Neural progenitor cell (in vitro differentiated cells): ENCODE measurements around the gene BTBD16. TPM values are rescaled to one million over a fixed set of nuclear protein-coding genes. Genes with fewer than 3 reads are reported as not detected.

Experiments used
- DNase-seq: peaks from one replicate; pipeline ENCODE4 v3.0.0-alpha.2; 2016; ENCODE audit warnings: low spot score
- H2AFZ ChIP-seq: fragments of 200-600 bp; sonication (generic); replicated peaks from 2 replicates; pipeline ENCODE4 v1.6.1; 2016; ENCODE audit warnings: antibody characterized with exemption
- H3F3A ChIP-seq: fragments of 200-600 bp; sonication (generic); 2 replicates; pipeline ENCODE4 v1.6.1; 2016; ENCODE audit warnings: antibody characterized with exemption, low read depth
- H3K27ac ChIP-seq: fragments of 200-600 bp; sonication (generic); 2 replicates; pipeline ENCODE4 v1.5.1; 2016; ENCODE audit warnings: mild to moderate bottlenecking
- H3K27me3 ChIP-seq: fragments of 200-600 bp; sonication (generic); 2 replicates; pipeline ENCODE4 v1.6.1; 2016; ENCODE audit warnings: mild to moderate bottlenecking, moderate library complexity
- H3K36me3 ChIP-seq: fragments of 200-600 bp; sonication (generic); 2 replicates; pipeline ENCODE4 v1.5.1; 2016
- H3K4me1 ChIP-seq: fragments of 200-600 bp; sonication (generic); 2 replicates; pipeline ENCODE4 v1.6.1; 2016; ENCODE audit warnings: mixed run types
- H3K4me2 ChIP-seq: fragments of 200-600 bp; sonication (generic); 2 replicates; pipeline ENCODE4 v1.6.1; 2016
- H3K4me3 ChIP-seq: fragments of 200-600 bp; sonication (generic); 2 replicates; pipeline ENCODE4 v1.5.1; 2016
- H3K79me2 ChIP-seq: fragments of 200-600 bp; sonication (generic); 2 replicates; pipeline ENCODE4 v1.6.1; 2016; ENCODE audit warnings: low read depth
- H3K9ac ChIP-seq: fragments of 200-600 bp; sonication (generic); 2 replicates; pipeline ENCODE4 v1.6.1; 2016
- H3K9me3 ChIP-seq: fragments of 200-600 bp; sonication (generic); 2 replicates; pipeline ENCODE4 v1.5.1; 2016; ENCODE audit warnings: low read depth
- H4K20me1 ChIP-seq: fragments of 200-600 bp; sonication (generic); 2 replicates; pipeline ENCODE4 v1.6.1; 2016; ENCODE audit warnings: low read depth
- H3K27ac Mint-ChIP-seq: 3 replicates; pipeline ENCODE4 v1.8.0; 2021; ENCODE audit warnings: mixed read lengths
- H3K27me3 Mint-ChIP-seq: 2 replicates; pipeline ENCODE4 v1.8.0; 2022; ENCODE audit warnings: low read depth, mild to moderate bottlenecking, inconsistent platforms, moderate library complexity, mixed read lengths; ENCODE audit not compliant: insufficient read depth
- H3K36me3 Mint-ChIP-seq: 3 replicates; pipeline ENCODE4 v1.8.0; 2021; ENCODE audit warnings: mixed read lengths
- H3K4me1 Mint-ChIP-seq: 3 replicates; pipeline ENCODE4 v1.8.0; 2021; ENCODE audit warnings: mixed read lengths
- H3K4me3 Mint-ChIP-seq: 3 replicates; pipeline ENCODE4 v1.8.0; 2021; ENCODE audit warnings: mild to moderate bottlenecking, moderate library complexity, mixed read lengths
- H3K9me3 Mint-ChIP-seq: 3 replicates; pipeline ENCODE4 v1.8.0; 2020; ENCODE audit warnings: mixed read lengths
- EZH2 ChIP-seq: fragments of 200-600 bp; sonication (generic); IDR thresholded peaks from 2 replicates; pipeline ENCODE4 v1.6.1; 2017; ENCODE audit warnings: antibody characterized with exemption, mild to moderate bottlenecking, moderate library complexity
- EZH2phosphoT487 ChIP-seq: fragments of 200-600 bp; sonication (generic); IDR thresholded peaks from 2 replicates; pipeline ENCODE4 v1.6.1; 2017; ENCODE audit warnings: antibody characterized with exemption
- total RNA-seq: library from RNA; depleted of rRNA; stranded (reverse); fragments of >200 nt; gene quantifications from 2 replicates; pipeline ENCODE4 v1.2.3, GENCODE V29; 2015; ENCODE audit warnings: low replicate concordance
- TF ChIP-seq, protein P1 (sequence below): fragments of 200-600 bp; sonication (generic); IDR thresholded peaks from 2 replicates; pipeline ENCODE4 v1.5.1; 2017; ENCODE audit warnings: antibody characterized with exemption, mild to moderate bottlenecking

Gene BTBD16
- total RNA-seq, 1 donor from 2014 or later = not detected

DNA sequence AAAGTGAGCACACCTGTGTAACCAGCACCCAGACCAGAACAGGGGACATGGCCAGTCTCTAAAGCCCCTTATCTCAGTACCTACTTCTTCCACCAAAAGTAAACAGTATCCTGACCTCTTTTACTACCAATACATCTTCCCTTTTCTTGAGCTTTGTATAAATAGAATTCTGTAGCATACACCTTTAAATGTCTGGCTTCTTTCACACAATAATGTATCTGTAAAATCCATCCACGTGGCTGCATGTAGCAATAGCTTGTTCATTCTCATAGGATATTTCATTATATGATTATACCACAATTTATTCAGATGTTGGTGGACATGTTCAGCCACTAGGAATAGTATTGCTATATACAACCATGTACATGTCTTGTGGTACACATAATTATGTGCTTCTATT, 40.6 kb downstream of the BTBD16 start:
- peaks cover 8% of the 10 kb centered on the region for H3K27me3 Mint-ChIP-seq
- Histone ChIP-seq H3K9ac (no peak overlapping the region), H4K20me1 (no peaks in the 10 kb centered on the region), H3K27ac (no peak overlapping the region), H3K36me3 (no peaks in the 10 kb centered on the region), H3K9me3 (no peaks in the 10 kb centered on the region), H3F3A (no peaks in the 10 kb centered on the region), H3K4me1 (no peaks in the 10 kb centered on the region), H3K4me3 (no peak overlapping the region), H3K27me3 (no peaks in the 10 kb centered on the region), H2AFZ (no peak overlapping the region), H3K4me2 (no peak overlapping the region), H3K79me2 (no peaks in the 10 kb centered on the region)
- H3K36me3 Mint-ChIP-seq = no peaks in the 10 kb centered on the region
- H3K9me3 Mint-ChIP-seq = no peaks in the 10 kb centered on the region
- H3K4me1 Mint-ChIP-seq = peaks cover 21% of the 10 kb centered on the region
- no peak overlapping the region for H3K27ac Mint-ChIP-seq
- TF ChIP-seq EZH2phosphoT487 (no peak), EZH2 (no peak)
- TF ChIP-seq, protein P1, sequence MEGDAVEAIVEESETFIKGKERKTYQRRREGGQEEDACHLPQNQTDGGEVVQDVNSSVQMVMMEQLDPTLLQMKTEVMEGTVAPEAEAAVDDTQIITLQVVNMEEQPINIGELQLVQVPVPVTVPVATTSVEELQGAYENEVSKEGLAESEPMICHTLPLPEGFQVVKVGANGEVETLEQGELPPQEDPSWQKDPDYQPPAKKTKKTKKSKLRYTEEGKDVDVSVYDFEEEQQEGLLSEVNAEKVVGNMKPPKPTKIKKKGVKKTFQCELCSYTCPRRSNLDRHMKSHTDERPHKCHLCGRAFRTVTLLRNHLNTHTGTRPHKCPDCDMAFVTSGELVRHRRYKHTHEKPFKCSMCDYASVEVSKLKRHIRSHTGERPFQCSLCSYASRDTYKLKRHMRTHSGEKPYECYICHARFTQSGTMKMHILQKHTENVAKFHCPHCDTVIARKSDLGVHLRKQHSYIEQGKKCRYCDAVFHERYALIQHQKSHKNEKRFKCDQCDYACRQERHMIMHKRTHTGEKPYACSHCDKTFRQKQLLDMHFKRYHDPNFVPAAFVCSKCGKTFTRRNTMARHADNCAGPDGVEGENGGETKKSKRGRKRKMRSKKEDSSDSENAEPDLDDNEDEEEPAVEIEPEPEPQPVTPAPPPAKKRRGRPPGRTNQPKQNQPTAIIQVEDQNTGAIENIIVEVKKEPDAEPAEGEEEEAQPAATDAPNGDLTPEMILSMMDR = no peak
- DNase-seq = no peak
- no peak overlapping the region for H3K4me3 Mint-ChIP-seq

DNA sequence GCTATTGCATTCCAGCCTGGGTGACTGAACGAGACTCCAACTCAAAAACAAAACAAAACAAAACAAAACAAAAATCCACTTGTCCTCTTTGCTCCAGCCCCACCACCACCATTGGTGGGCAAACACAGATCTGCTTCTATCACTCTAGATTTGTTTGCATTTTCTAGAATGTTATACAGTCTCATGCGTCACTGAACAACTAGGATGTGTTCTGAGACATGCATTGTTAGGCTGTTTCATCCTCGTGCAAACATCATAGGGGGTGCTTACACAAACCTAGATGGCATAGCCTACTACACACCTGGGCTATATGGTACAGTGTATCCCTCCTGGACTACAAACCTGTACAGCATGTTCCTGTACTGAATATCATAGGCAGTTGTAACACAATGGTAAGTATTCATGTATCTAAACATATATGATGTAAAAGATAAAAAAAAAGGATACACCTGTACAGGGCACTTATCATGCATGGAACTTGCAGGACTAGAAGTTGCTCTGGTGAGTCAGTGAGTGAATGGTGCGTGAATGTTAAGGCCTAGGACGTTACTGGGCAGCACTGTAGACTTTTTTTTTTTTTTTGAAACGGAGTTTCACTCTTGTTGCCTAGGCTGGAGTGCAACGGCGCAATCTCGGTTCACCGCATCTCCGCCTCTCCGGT, 45.3 kb downstream of the BTBD16 start:
- Mint-ChIP-seq H3K9me3 (peaks cover 7% of the 10 kb centered on the region), H3K27me3 (peaks cover 2% of the 10 kb centered on the region), H3K27ac (no peak overlapping the region), H3K4me3 (no peak overlapping the region), H3K4me1 (no peaks in the 10 kb centered on the region), H3K36me3 (no peaks in the 10 kb centered on the region)
- DNase-seq = no peak
- no peaks in the 10 kb centered on the region for H3K9me3 ChIP-seq
- no peaks in the 10 kb centered on the region for H3K4me1 ChIP-seq
- H2AFZ ChIP-seq = no peak overlapping the region
- H3K27ac ChIP-seq = no peak overlapping the region
- H3K4me3 ChIP-seq = no peak overlapping the region
- TF ChIP-seq, protein P1 = no peak
- TF ChIP-seq EZH2phosphoT487 (no peak), EZH2 (no peak)
- H3F3A ChIP-seq = no peaks in the 10 kb centered on the region
- no peaks in the 10 kb centered on the region for H3K27me3 ChIP-seq
- H4K20me1 ChIP-seq = no peaks in the 10 kb centered on the region
- no peaks in the 10 kb centered on the region for H3K36me3 ChIP-seq
- H3K79me2 ChIP-seq = no peaks in the 10 kb centered on the region
- no peak overlapping the region for H3K9ac ChIP-seq
- no peak overlapping the region for H3K4me2 ChIP-seq

DNA sequence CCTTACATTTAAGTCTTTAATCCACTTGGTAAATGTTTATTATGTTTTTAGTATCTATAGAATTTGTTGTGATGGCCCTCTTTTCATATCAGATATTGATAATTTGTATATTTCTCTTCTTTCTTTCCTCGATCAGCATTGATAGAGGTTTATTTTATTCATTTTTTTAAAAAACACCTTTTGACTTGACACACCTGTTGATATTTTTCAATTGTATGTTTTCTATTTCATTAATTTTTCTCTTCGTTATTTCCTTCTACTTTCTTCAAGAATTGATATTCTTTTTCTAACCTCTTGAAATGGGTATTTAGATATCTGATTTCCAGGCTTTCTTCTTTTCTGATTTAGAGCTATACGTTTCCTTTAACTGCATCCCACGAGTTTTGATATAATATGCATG, 50.9 kb downstream of the BTBD16 start:
- H3K4me1 Mint-ChIP-seq = peaks cover 5% of the 10 kb centered on the region
- Histone ChIP-seq H4K20me1 (no peaks in the 10 kb centered on the region), H3K4me3 (no peak overlapping the region), H3K36me3 (no peaks in the 10 kb centered on the region), H3K9me3 (no peaks in the 10 kb centered on the region), H3K27ac (no peak overlapping the region), H3K4me2 (no peak overlapping the region), H3K27me3 (no peaks in the 10 kb centered on the region), H3K9ac (no peak overlapping the region), H3K79me2 (no peaks in the 10 kb centered on the region), H2AFZ (no peak overlapping the region), H3F3A (no peaks in the 10 kb centered on the region), H3K4me1 (no peaks in the 10 kb centered on the region)
- TF ChIP-seq EZH2phosphoT487 = no peak
- TF ChIP-seq, protein P1 = no peak
- no peak for TF ChIP-seq EZH2
- H3K27ac Mint-ChIP-seq = no peak overlapping the region
- H3K4me3 Mint-ChIP-seq = no peak overlapping the region
- peaks cover 12% of the 10 kb centered on the region for H3K9me3 Mint-ChIP-seq
- peaks cover 5% of the 10 kb centered on the region for H3K27me3 Mint-ChIP-seq
- DNase-seq = no peak
- H3K36me3 Mint-ChIP-seq = no peaks in the 10 kb centered on the region
